IPS DF 19.7 (cell line): ENCODE data around the gene TP73.

Source experiments
- DNase-seq: peaks from one replicate; pipeline ENCODE4 v3.0.0-alpha.2; 2013; ENCODE audit warnings: low read depth, low spot score

TP73 gene

GRCh38 chr1:3672231-3672970, 20.1 kb downstream of the TP73 start:
- no peak for DNase-seq

- no peak for DNase-seq
Observed at GRCh38 chr1:3672971-3673361, 20.6 kb downstream of the TP73 start.

- DNase-seq: no peak
Observed at GRCh38 chr1:3673381-3674099, 21.2 kb downstream of the TP73 start.

GRCh38 chr1:3674100-3675094, 22.1 kb downstream of the TP73 start:
- no peak for DNase-seq

GRCh38 chr1:3675436-3675835, 23.1 kb downstream of the TP73 start:
- no peak for DNase-seq

GRCh38 chr1:3676581-3677470, 24.5 kb downstream of the TP73 start:
- no peak for DNase-seq

GRCh38 chr1:3677484-3677883, 25.2 kb downstream of the TP73 start:
- no peak for DNase-seq

- DNase-seq: peak; percentile 45
Observed at GRCh38 chr1:3678361-3679097, 26.2 kb downstream of the TP73 start.

- DNase-seq: no peak
Observed at GRCh38 chr1:3679098-3679555, 26.8 kb downstream of the TP73 start.

GRCh38 chr1:3679799-3680453, 27.6 kb downstream of the TP73 start:
- no peak for DNase-seq

- no peak for DNase-seq
Observed at GRCh38 chr1:3680488-3681230, 28.3 kb downstream of the TP73 start.

- DNase-seq: no peak
Observed at GRCh38 chr1:3681231-3681897, 29.0 kb downstream of the TP73 start.

- DNase-seq: no peak
Observed at GRCh38 chr1:3681898-3682806, 29.8 kb downstream of the TP73 start.

GRCh38 chr1:3683197-3683596, 30.9 kb downstream of the TP73 start:
- no peak for DNase-seq

GRCh38 chr1:3683992-3684391, 31.7 kb downstream of the TP73 start:
- DNase-seq: no peak

- DNase-seq: no peak
Observed at GRCh38 chr1:3685222-3685621, 32.9 kb downstream of the TP73 start.

- DNase-seq: no peak
Observed at GRCh38 chr1:3685906-3686305, 33.6 kb downstream of the TP73 start.
